SIG-M5 treated with dmso at 0.1 percent for 504 hours (cell line): ENCODE data around the gene SGPP1.
"Not testable (repeated sequence)": the region's sequence is repeated elsewhere in the genome, so short reads cannot be mapped to it uniquely, and the experiment has no call there.

Experiments used
- DNase-seq: peaks from one replicate; lab custom pipeline; 2025; ENCODE audit not compliant: unreplicated experiment; lab: John Stamatoyannopoulos, UW

The SGPP1 gene

GRCh38 chr14:63727231-63727735, 582 bp downstream of the SGPP1 start:
- no peak for DNase-seq

GRCh38 chr14:63726499-63726898, 1.4 kb downstream of the SGPP1 start:
- DNase-seq = no peak

GRCh38 chr14:63725786-63726460, 1.9 kb downstream of the SGPP1 start:
- no peak for DNase-seq

- peak; percentile 14 for DNase-seq
Observed at GRCh38 chr14:63717702-63718101, 10.2 kb downstream of the SGPP1 start.

GRCh38 chr14:63715360-63715759, 12.5 kb downstream of the SGPP1 start:
- no peak for DNase-seq

GRCh38 chr14:63713764-63714163, 14.1 kb downstream of the SGPP1 start:
- DNase-seq = no peak

- no peak for DNase-seq
Observed at GRCh38 chr14:63713058-63713457, 14.8 kb downstream of the SGPP1 start.

- DNase-seq = no peak
Observed at GRCh38 chr14:63712123-63712522, 15.7 kb downstream of the SGPP1 start.

- no peak for DNase-seq
Observed at GRCh38 chr14:63710497-63710896, 17.4 kb downstream of the SGPP1 start.

GRCh38 chr14:63709589-63709988, 18.3 kb downstream of the SGPP1 start:
- DNase-seq = no peak

- DNase-seq = no peak
Observed at GRCh38 chr14:63707216-63707615, 20.6 kb downstream of the SGPP1 start.

- no peak for DNase-seq
Observed at GRCh38 chr14:63705561-63706070, 22.2 kb downstream of the SGPP1 start.

- DNase-seq = not testable (repeated sequence)
Observed at GRCh38 chr14:63702530-63702929, 25.3 kb downstream of the SGPP1 start.

- DNase-seq = no peak
Observed at GRCh38 chr14:63701606-63702299, 26.1 kb downstream of the SGPP1 start.

- no peak for DNase-seq
Observed at GRCh38 chr14:63692310-63693020, 35.4 kb downstream of the SGPP1 start.

GRCh38 chr14:63689132-63689531, 38.7 kb downstream of the SGPP1 start:
- no peak for DNase-seq

- DNase-seq = no peak
Observed at GRCh38 chr14:63686926-63687325, 40.9 kb downstream of the SGPP1 start.

- no peak for DNase-seq
Observed at GRCh38 chr14:63685401-63685800, 42.5 kb downstream of the SGPP1 start.

GRCh38 chr14:63682727-63683593, 44.9 kb downstream of the SGPP1 start:
- DNase-seq = no peak

GRCh38 chr14:63678536-63678935, 49.3 kb downstream of the SGPP1 start:
- no peak for DNase-seq

- DNase-seq = peak; percentile 74
Observed at GRCh38 chr14:63677891-63678379, 49.9 kb downstream of the SGPP1 start.
